Mesothelial cell of epicardium (in vitro differentiated cells): ENCODE measurements around the gene TSEN54. TPM values are rescaled to one million over a fixed set of nuclear protein-coding genes. Genes with fewer than 3 reads are reported as not detected.

Experiments
- DNase-seq, 2 experiments: peaks; one replicate each; pipeline ENCODE4 v3.0.0; 2021; ENCODE audit warnings: low spot score in 2 of 2; ENCODE audit not compliant: unreplicated experiment in 2 of 2
- H3K27ac Mint-ChIP-seq: 2 replicates; pipeline ENCODE4 v1.8.0; 2021; ENCODE audit warnings: mixed read lengths
- H3K27me3 Mint-ChIP-seq: 2 replicates; pipeline ENCODE4 v1.8.0; 2021; ENCODE audit warnings: low read depth, mixed read lengths
- H3K36me3 Mint-ChIP-seq: 2 replicates; pipeline ENCODE4 v1.8.0; 2021; ENCODE audit warnings: mixed read lengths
- H3K4me1 Mint-ChIP-seq: 2 replicates; pipeline ENCODE4 v1.8.0; 2021; ENCODE audit warnings: mixed read lengths
- H3K4me3 Mint-ChIP-seq: 2 replicates; pipeline ENCODE4 v1.8.0; 2021; ENCODE audit warnings: mild to moderate bottlenecking, moderate library complexity, mixed read lengths
- H3K9me3 Mint-ChIP-seq: 2 replicates; pipeline ENCODE4 v1.8.0; 2021; ENCODE audit warnings: mixed read lengths
- CTCF ChIP-seq: fragments of 200-600 bp; sonication (generic); IDR thresholded peaks from one replicate; pipeline ENCODE4 v1.5.0; 2021; ENCODE audit warnings: antibody characterized with exemption; ENCODE audit not compliant: unreplicated experiment
- total RNA-seq: library from RNA; stranded (reverse); gene quantifications from 3 replicates; pipeline ENCODE4 v1.2.1, GENCODE V29; 2021

TSEN54 gene
- total RNA-seq, 1 donor from 2014 or later: 31.8 TPM

- Mint-ChIP-seq H3K9me3 (no peaks in the 10 kb centered on the region), H3K27me3 (peaks cover 12% of the 10 kb centered on the region), H3K4me1 (peaks cover 9% of the 10 kb centered on the region), H3K36me3 (peaks cover 12% of the 10 kb centered on the region), H3K27ac (peak overlapping the region; percentile 39), H3K4me3 (peak overlapping the region; percentile 59)
- TF ChIP-seq CTCF: no peak
- no peak for DNase-seq
Observed at GRCh38 chr17:75524269-75524969, 8.1 kb downstream of the TSEN54 start.

GRCh38 chr17:75524970-75525805 lies 8.9 kb downstream of the TSEN54 start, which contains the start of gene LLGL2:
TSS of gene LLGL2 (plus strand) at chr17:75525697. CDS start at chr17:75543427, 17,730 bp downstream.
- TF ChIP-seq CTCF: no peak
- Mint-ChIP-seq H3K4me3 (peak within 1 kb of the TSS; percentile 65), H3K36me3 (peaks cover 9% of the 10 kb centered on the region), H3K9me3 (no peaks in the 10 kb centered on the region), H3K4me1 (peaks cover 9% of the 10 kb centered on the region), H3K27me3 (peaks cover 12% of the 10 kb centered on the region), H3K27ac (peak within 1 kb of the TSS; percentile 56)
- peak; percentile 68 to 84 for DNase-seq

- H3K4me3 Mint-ChIP-seq: peak overlapping the region; percentile 65
- no peak for TF ChIP-seq CTCF
- H3K9me3 Mint-ChIP-seq: no peaks in the 10 kb centered on the region
- DNase-seq: no peak
- H3K4me1 Mint-ChIP-seq: peaks cover 9% of the 10 kb centered on the region
- peaks cover 12% of the 10 kb centered on the region for H3K27me3 Mint-ChIP-seq
- H3K36me3 Mint-ChIP-seq: peaks cover 9% of the 10 kb centered on the region
- peak overlapping the region; percentile 56 for H3K27ac Mint-ChIP-seq
Observed at GRCh38 chr17:75525806-75526554, 9.7 kb downstream of the TSEN54 start.

- DNase-seq: no peak
- peak overlapping the region; percentile 17 for H3K27ac Mint-ChIP-seq
- TF ChIP-seq CTCF: no peak
Observed at GRCh38 chr17:75526555-75527270, 10.4 kb downstream of the TSEN54 start.

More at GRCh38 chr17:75526555-75527270, 10.4 kb downstream of the TSEN54 start:
- H3K9me3 Mint-ChIP-seq: no peaks in the 10 kb centered on the region
- H3K4me3 Mint-ChIP-seq: peak overlapping the region; percentile 65
- H3K36me3 Mint-ChIP-seq: peaks cover 9% of the 10 kb centered on the region
- peaks cover 9% of the 10 kb centered on the region for H3K4me1 Mint-ChIP-seq
- peaks cover 12% of the 10 kb centered on the region for H3K27me3 Mint-ChIP-seq
